Stomach (tissue), 9 donors: ENCODE data around the gene SLC12A7. TPM values are rescaled to one million over a fixed set of nuclear protein-coding genes. Genes with fewer than 3 reads are reported as not detected.

Experiments
- DNase-seq, 2 donors: peaks; one replicate each; pipeline versions ENCODE4 v3.0.0 to v3.0.0-alpha.2; 2013 to 2019
- H3K27ac ChIP-seq, 5 donors: fragments of 200-600 bp in 4 of 5; sonication (generic) in 4 of 5; one replicate each; pipeline ENCODE4 v1.5.1; 2013 to 2019; ENCODE audit warnings: mild to moderate bottlenecking in 1 of 5, moderate library complexity in 1 of 5
- H3K27me3 ChIP-seq, 3 donors: fragments of 200-600 bp; sonication (generic); one replicate each; pipeline ENCODE4 v1.5.1; 2017 to 2019; ENCODE audit warnings: mixed run types in 1 of 3
- H3K36me3 ChIP-seq, 4 donors: fragments of 200-600 bp; sonication (generic); 1 replicate in 3 of 4; 2 replicates in 1 of 4; pipeline ENCODE4 v1.5.1; 2016 to 2019
- H3K4me1 ChIP-seq, 4 donors: fragments of 200-600 bp; sonication (generic); one replicate each; pipeline ENCODE4 v1.5.1; 2016 to 2019
- H3K4me3 ChIP-seq, 4 donors: fragments of 200-600 bp; sonication (generic) in 3 of 4; one replicate each; pipeline ENCODE4 v1.5.1; 2016 to 2019; ENCODE audit warnings: mild to moderate bottlenecking in 1 of 4
- H3K9me3 ChIP-seq, 4 donors: fragments of 200-600 bp; sonication (generic); one replicate each; pipeline ENCODE4 v1.5.1; 2016 to 2019
- CTCF ChIP-seq, 7 experiments: fragments of 450-650 bp in 4 of 7; fragments of 200-600 bp in 3 of 7; sonication (generic) in 3 of 7; IDR thresholded peaks; one replicate each; pipeline ENCODE4 v1.5.1; 2016 to 2019; ENCODE audit warnings: antibody characterized with exemption in 7 of 7, control low read depth in 2 of 7, mild to moderate bottlenecking in 1 of 7
- EP300 ChIP-seq: sonication (generic); formaldehyde crosslinking; IDR thresholded peaks from one replicate; pipeline ENCODE4 v1.6.1; 2017; ENCODE audit warnings: antibody characterized with exemption
- POLR2A ChIP-seq, 4 donors: fragments of 450-650 bp; IDR thresholded peaks; one replicate each; pipeline ENCODE4 v1.6.1; 2016; ENCODE audit warnings: antibody characterized with exemption in 4 of 4, control low read depth in 2 of 4, mild to moderate bottlenecking in 1 of 4, moderate library complexity in 1 of 4
- POLR2AphosphoS5 ChIP-seq, 3 donors: sonication (generic); formaldehyde crosslinking; IDR thresholded peaks; one replicate each; pipeline ENCODE4 v1.6.1; 2016; ENCODE audit warnings: antibody characterized with exemption in 3 of 3
- WGBS, 5 donors: extraction: QIAGEN DNeasy Blood & Tissue Kit in 3 of 5; methylation state at CpG; one replicate each; pipeline versions ENCODE4 v1.1.5 to v1.1.7; 2013 to 2018; 5-methylcytosine and 5-hydroxymethylcytosine counted together
- intact Hi-C: fragments of 100-400 bp; cut with DNase I; formaldehyde crosslinking; loops from one replicate; pipeline ENCODE4 v1.15.1; 2023; ENCODE audit warnings: low total_unique reads
- polyA plus RNA-seq, 3 donors: library from polyadenylated mRNA; stranded (reverse); fragments of 200-250 nt; gene quantifications; one replicate each; pipeline ENCODE4 v1.2.3, GENCODE V29; 2013
- total RNA-seq, 5 donors: library from RNA; depleted of rRNA; stranded (reverse); fragments of >200 nt; gene quantifications; one replicate each; pipeline versions ENCODE4 v1.1.0 to v1.2.3, GENCODE V29; 2014 to 2016
- donor health status: healthy with polysubstance abuse.
- donor health status: Bipolar disorder and iron deficiency.
- donor health status: healthy.

The SLC12A7 gene
- total and polyA plus RNA-seq, 8 donors = 4.7 to 346 (median 37.7) TPM

GRCh38 chr5:1069720-1070088 lies 42.2 kb downstream of the SLC12A7 start:
- TF ChIP-seq CTCF (IDR thresholded peaks at IDR 0.05) (no peak), POLR2AphosphoS5 (IDR thresholded peaks at IDR 0.05) (no peak), POLR2A (IDR thresholded peaks at IDR 0.05) (no peak), EP300 (no peak)
- Histone ChIP-seq H3K27me3 (no peaks in the 10 kb centered on the region), H3K4me1 (no peaks in the 10 kb centered on the region), H3K9me3 (no peaks in the 10 kb centered on the region), H3K27ac (no peak overlapping the region), H3K4me3 (no peak overlapping the region), H3K36me3 (peaks cover 25 to 69% (median 67%) of the 10 kb centered on the region in 4 donors)
- DNase-seq = no peak
- intact Hi-C loops = no loop called here
- WGBS, 5 donors = 86 to 95% (median 94%) methylated on average over 6 to 14 of the region's 15 CpGs

- no peaks in the 10 kb centered on the region for H3K4me1 ChIP-seq
- no peak overlapping the region for H3K27ac ChIP-seq
- WGBS, 5 donors = 88 to 94% (median 90%) methylated on average over 21 to 33 of the region's 33 CpGs
- no peak for DNase-seq
- no peak for TF ChIP-seq POLR2AphosphoS5 (IDR thresholded peaks at IDR 0.05)
- no peak for TF ChIP-seq CTCF (IDR thresholded peaks at IDR 0.05)
- no peak for TF ChIP-seq EP300
- no peak for TF ChIP-seq POLR2A (IDR thresholded peaks at IDR 0.05)
- intact Hi-C loops = no loop called here
- H3K36me3 ChIP-seq = peaks cover 24 to 69% (median 67%) of the 10 kb centered on the region in 4 donors
- H3K27me3 ChIP-seq = no peaks in the 10 kb centered on the region
- H3K4me3 ChIP-seq = no peak overlapping the region
- no peaks in the 10 kb centered on the region for H3K9me3 ChIP-seq
These were observed 42.8 kb downstream of the SLC12A7 start for GRCh38 chr5:1068895-1069719.

- intact Hi-C loops = no loop called here
- Histone ChIP-seq H3K4me1 (no peaks in the 10 kb centered on the region), H3K27ac (no peak overlapping the region), H3K27me3 (no peaks in the 10 kb centered on the region), H3K9me3 (no peaks in the 10 kb centered on the region), H3K36me3 (peaks cover 25 to 69% (median 67%) of the 10 kb centered on the region in 4 donors), H3K4me3 (no peak overlapping the region)
- WGBS, 5 donors = 87 to 92% (median 90%) methylated on average over 21 to 34 of the region's 34 CpGs
- no peak for DNase-seq
- TF ChIP-seq CTCF (IDR thresholded peaks at IDR 0.05) (no peak), POLR2AphosphoS5 (IDR thresholded peaks at IDR 0.05) (no peak), EP300 (no peak), POLR2A (IDR thresholded peaks at IDR 0.05) (no peak)
These were observed 43.5 kb downstream of the SLC12A7 start for GRCh38 chr5:1068204-1068894.

DNA sequence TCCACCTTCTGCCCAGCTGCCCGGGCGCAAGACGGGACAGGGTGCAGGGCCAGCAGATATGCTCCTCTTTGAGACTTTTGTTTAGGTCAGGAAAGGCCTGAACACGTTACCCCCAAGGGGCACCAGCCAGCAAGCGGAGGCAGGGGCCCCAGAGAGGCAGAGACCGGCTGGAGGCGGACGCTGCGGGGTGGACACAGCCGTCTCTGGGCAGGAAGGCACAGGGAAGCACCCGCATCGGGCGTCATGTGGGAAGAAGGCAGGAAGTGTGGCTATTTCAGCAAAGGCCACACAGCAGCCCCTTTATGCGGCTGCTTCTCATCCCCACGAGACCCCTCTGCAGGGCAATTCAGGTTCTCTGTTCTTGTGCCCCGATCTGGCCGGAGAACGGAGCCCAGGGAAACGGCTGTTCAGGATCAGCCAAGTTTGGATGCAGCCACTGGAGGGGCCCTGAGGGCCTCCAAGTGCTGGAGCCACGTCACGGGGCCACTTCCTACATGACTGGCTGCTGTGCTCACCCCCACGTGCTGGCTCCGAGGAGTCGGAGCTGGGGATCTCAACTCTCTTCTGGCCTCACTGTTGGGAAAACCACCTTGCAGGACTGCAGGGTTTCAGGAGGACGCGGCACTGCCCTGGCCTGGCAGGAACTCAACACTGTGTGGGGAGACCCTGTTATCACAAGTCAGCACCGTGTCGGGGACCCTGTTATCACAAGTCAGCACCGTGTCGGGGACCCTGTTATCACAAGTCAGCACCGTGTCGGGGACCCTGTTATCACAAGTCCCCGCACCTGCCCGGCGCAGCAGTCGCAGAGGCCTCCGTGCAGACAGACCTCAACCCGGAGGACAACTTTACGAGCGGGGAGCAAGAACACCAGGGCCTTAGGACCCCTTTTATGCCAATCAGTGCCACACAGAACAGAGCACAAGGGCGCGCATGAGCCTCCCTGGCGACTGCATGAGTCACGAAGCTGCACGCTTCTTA lies 44.4 kb downstream of the SLC12A7 start:
- peaks cover 32 to 75% (median 73%) of the 10 kb centered on the region in 4 donors for H3K36me3 ChIP-seq
- H3K4me3 ChIP-seq = no peak overlapping the region
- H3K27ac ChIP-seq = no peak overlapping the region
- DNase-seq = no peak
- no peaks in the 10 kb centered on the region for H3K27me3 ChIP-seq
- H3K9me3 ChIP-seq = no peaks in the 10 kb centered on the region
- intact Hi-C loops = no loop called here
- WGBS, 5 donors = 73 to 82% (median 80%) methylated on average over 21 to 45 of the region's 45 CpGs
- no peaks in the 10 kb centered on the region for H3K4me1 ChIP-seq
- TF ChIP-seq CTCF (IDR thresholded peaks at IDR 0.05) (no peak), POLR2AphosphoS5 (IDR thresholded peaks at IDR 0.05) (no peak), EP300 (no peak), POLR2A (IDR thresholded peaks at IDR 0.05) (no peak)
